ENCODE data around the gene GATA5. TPM values are rescaled to one million over a fixed set of nuclear protein-coding genes. Genes with fewer than 3 reads are reported as not detected.

Gene GATA5
- total RNA-seq, 1 experiment from 2014 or later: 1.4 TPM

- CTCF ChIA-PET: interaction anchor here (0.7 to 5.0 kb wide), 6 partner anchors 18 to 101 kb away, joined by 3 to 22 read pairs (median 8); no protein-coding TSS in a partner anchor
- Mint-ChIP-seq H3K4me3 (no peak overlapping the region), H3K27ac (no peak overlapping the region), H3K4me1 (no peaks in the 10 kb centered on the region), H3K9me3 (no peaks in the 10 kb centered on the region), H3K36me3 (no peaks in the 10 kb centered on the region), H3K27me3 (ENCODE audit: low read depth) (no peaks in the 10 kb centered on the region)
- ATAC-seq (no peak), DNase-seq (ENCODE audit: low spot score) (no peak)
- POLR2A ChIA-PET: no interaction called here
- no peak for TF ChIP-seq SMAD4 (CRISPR knock-in tag; IDR thresholded peaks at IDR 0.05)
- TF ChIP-seq SP1 (CRISPR knock-in tag; conservative IDR thresholded peaks at IDR 0.05): no peak
- TF ChIP-seq ZNF671 (CRISPR knock-in tag; IDR thresholded peaks at IDR 0.05): no peak
- TF ChIP-seq, protein P1, sequence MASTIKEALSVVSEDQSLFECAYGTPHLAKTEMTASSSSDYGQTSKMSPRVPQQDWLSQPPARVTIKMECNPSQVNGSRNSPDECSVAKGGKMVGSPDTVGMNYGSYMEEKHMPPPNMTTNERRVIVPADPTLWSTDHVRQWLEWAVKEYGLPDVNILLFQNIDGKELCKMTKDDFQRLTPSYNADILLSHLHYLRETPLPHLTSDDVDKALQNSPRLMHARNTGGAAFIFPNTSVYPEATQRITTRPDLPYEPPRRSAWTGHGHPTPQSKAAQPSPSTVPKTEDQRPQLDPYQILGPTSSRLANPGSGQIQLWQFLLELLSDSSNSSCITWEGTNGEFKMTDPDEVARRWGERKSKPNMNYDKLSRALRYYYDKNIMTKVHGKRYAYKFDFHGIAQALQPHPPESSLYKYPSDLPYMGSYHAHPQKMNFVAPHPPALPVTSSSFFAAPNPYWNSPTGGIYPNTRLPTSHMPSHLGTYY (CRISPR knock-in tag; IDR thresholded peaks at IDR 0.05): no peak
- TF ChIP-seq ZNF121 (CRISPR knock-in tag; IDR thresholded peaks at IDR 0.05): no peak
- TF ChIP-seq, protein P2, sequence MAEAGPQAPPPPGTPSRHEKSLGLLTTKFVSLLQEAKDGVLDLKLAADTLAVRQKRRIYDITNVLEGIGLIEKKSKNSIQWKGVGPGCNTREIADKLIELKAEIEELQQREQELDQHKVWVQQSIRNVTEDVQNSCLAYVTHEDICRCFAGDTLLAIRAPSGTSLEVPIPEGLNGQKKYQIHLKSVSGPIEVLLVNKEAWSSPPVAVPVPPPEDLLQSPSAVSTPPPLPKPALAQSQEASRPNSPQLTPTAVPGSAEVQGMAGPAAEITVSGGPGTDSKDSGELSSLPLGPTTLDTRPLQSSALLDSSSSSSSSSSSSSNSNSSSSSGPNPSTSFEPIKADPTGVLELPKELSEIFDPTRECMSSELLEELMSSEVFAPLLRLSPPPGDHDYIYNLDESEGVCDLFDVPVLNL (CRISPR knock-in tag; IDR thresholded peaks at IDR 0.05; ENCODE audit: borderline replicate concordance, low read depth): no peak
- TF ChIP-seq PRRX2 (CRISPR knock-in tag; IDR thresholded peaks at IDR 0.05): no peak
- no peak for TF ChIP-seq ZNF416 (CRISPR knock-in tag; IDR thresholded peaks at IDR 0.05)
- TF ChIP-seq, protein P3, sequence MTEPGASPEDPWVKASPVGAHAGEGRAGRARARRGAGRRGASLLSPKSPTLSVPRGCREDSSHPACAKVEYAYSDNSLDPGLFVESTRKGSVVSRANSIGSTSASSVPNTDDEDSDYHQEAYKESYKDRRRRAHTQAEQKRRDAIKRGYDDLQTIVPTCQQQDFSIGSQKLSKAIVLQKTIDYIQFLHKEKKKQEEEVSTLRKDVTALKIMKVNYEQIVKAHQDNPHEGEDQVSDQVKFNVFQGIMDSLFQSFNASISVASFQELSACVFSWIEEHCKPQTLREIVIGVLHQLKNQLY (CRISPR knock-in tag; IDR thresholded peaks at IDR 0.05): no peak
- no peak for TF ChIP-seq RORB (CRISPR knock-in tag; IDR thresholded peaks at IDR 0.05)
These were observed 42.3 kb upstream of the GATA5 start for GRCh38 chr20:62517901-62518610.

- no peak for ATAC-seq
- POLR2A ChIA-PET: no interaction called here
- no peaks in the 10 kb centered on the region for H3K4me1 Mint-ChIP-seq
- no peak for TF ChIP-seq ATF2 (CRISPR knock-in tag; IDR thresholded peaks at IDR 0.05; ENCODE audit: borderline replicate concordance, low read depth)
- no peak for TF ChIP-seq NFATC4 (CRISPR knock-in tag; IDR thresholded peaks at IDR 0.05)
- TF ChIP-seq, protein P4, sequence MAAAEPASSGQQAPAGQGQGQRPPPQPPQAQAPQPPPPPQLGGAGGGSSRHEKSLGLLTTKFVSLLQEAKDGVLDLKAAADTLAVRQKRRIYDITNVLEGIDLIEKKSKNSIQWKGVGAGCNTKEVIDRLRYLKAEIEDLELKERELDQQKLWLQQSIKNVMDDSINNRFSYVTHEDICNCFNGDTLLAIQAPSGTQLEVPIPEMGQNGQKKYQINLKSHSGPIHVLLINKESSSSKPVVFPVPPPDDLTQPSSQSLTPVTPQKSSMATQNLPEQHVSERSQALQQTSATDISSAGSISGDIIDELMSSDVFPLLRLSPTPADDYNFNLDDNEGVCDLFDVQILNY (CRISPR knock-in tag; IDR thresholded peaks at IDR 0.05): no peak
- TF ChIP-seq, protein P5, sequence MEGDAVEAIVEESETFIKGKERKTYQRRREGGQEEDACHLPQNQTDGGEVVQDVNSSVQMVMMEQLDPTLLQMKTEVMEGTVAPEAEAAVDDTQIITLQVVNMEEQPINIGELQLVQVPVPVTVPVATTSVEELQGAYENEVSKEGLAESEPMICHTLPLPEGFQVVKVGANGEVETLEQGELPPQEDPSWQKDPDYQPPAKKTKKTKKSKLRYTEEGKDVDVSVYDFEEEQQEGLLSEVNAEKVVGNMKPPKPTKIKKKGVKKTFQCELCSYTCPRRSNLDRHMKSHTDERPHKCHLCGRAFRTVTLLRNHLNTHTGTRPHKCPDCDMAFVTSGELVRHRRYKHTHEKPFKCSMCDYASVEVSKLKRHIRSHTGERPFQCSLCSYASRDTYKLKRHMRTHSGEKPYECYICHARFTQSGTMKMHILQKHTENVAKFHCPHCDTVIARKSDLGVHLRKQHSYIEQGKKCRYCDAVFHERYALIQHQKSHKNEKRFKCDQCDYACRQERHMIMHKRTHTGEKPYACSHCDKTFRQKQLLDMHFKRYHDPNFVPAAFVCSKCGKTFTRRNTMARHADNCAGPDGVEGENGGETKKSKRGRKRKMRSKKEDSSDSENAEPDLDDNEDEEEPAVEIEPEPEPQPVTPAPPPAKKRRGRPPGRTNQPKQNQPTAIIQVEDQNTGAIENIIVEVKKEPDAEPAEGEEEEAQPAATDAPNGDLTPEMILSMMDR (IDR thresholded peaks at IDR 0.05): no peak
- TF ChIP-seq ZNF532 (CRISPR knock-in tag; IDR thresholded peaks at IDR 0.05; ENCODE audit: borderline replicate concordance): no peak
- TF ChIP-seq, protein P6, sequence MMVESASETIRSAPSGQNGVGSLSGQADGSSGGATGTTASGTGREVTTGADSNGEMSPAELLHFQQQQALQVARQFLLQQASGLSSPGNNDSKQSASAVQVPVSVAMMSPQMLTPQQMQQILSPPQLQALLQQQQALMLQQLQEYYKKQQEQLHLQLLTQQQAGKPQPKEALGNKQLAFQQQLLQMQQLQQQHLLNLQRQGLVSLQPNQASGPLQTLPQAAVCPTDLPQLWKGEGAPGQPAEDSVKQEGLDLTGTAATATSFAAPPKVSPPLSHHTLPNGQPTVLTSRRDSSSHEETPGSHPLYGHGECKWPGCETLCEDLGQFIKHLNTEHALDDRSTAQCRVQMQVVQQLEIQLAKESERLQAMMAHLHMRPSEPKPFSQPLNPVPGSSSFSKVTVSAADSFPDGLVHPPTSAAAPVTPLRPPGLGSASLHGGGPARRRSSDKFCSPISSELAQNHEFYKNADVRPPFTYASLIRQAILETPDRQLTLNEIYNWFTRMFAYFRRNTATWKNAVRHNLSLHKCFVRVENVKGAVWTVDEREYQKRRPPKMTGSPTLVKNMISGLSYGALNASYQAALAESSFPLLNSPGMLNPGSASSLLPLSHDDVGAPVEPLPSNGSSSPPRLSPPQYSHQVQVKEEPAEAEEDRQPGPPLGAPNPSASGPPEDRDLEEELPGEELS (CRISPR knock-in tag; IDR thresholded peaks at IDR 0.05): no peak
- TF ChIP-seq NFE2L1 (CRISPR knock-in tag; IDR thresholded peaks at IDR 0.05): no peak
- no peak for TF ChIP-seq ZNF396 (CRISPR knock-in tag; IDR thresholded peaks at IDR 0.05; ENCODE audit: borderline replicate concordance)
These were observed 41.4 kb upstream of the GATA5 start for GRCh38 chr20:62517168-62517567.

More at GRCh38 chr20:62517168-62517567, 41.4 kb upstream of the GATA5 start:
- H3K36me3 Mint-ChIP-seq: no peaks in the 10 kb centered on the region
- CTCF ChIA-PET: interaction anchor here (0.5 to 5.0 kb wide), 8 partner anchors 17 to 274 kb away, joined by 3 to 22 read pairs (median 5); no protein-coding TSS in a partner anchor
- H3K27ac Mint-ChIP-seq: no peak overlapping the region
- H3K9me3 Mint-ChIP-seq: no peaks in the 10 kb centered on the region
- no peak overlapping the region for H3K4me3 Mint-ChIP-seq
- no peaks in the 10 kb centered on the region for H3K27me3 Mint-ChIP-seq (ENCODE audit: low read depth)
- DNase-seq (ENCODE audit: low spot score): no peak

Data from WTC11 (cell line).